WERI-Rb-1 (cell line): Measurements from ENCODE around the gene NSUN6.

Experiments
- DNase-seq: peaks from one replicate; pipeline ENCODE4 v3.0.0-alpha.2; 2020
- H3K27ac ChIP-seq: fragments of 250-450 bp; sonication (Bioruptor Pico); 2 replicates; pipeline ENCODE4 v1.5.1; 2020; ENCODE audit warnings: mild to moderate bottlenecking, moderate library complexity
- H3K27me3 ChIP-seq: fragments of 250-450 bp; sonication (Bioruptor Pico); 2 replicates; pipeline ENCODE4 v1.5.1; 2021; ENCODE audit warnings: mild to moderate bottlenecking, low read depth, moderate library complexity; ENCODE audit not compliant: insufficient read depth, severe bottlenecking
- H3K36me3 ChIP-seq: fragments of 250-450 bp; sonication (Bioruptor Pico); 2 replicates; pipeline ENCODE4 v1.5.1; 2020; ENCODE audit warnings: mild to moderate bottlenecking, moderate library complexity
- H3K4me3 ChIP-seq: 2 replicates; pipeline ENCODE4 v1.5.1; 2011; ENCODE audit warnings: low read depth, mild to moderate bottlenecking, control low read depth, low read length
- H3K9me3 ChIP-seq: fragments of 250-450 bp; sonication (Bioruptor Pico); 2 replicates; pipeline ENCODE4 v1.5.1; 2021; ENCODE audit warnings: mild to moderate bottlenecking, moderate library complexity; ENCODE audit not compliant: severe bottlenecking
- CTCF ChIP-seq: IDR thresholded peaks from 2 replicates; pipeline ENCODE4 v1.5.1; 2011; ENCODE audit warnings: low read depth, mild to moderate bottlenecking, control low read depth, inconsistent platforms, low read length

NSUN6 gene

GRCh38 chr10:18681366-18681765 is 30.0 kb upstream of the NSUN6 start:
- Histone ChIP-seq H3K36me3 (no peaks in the 10 kb centered on the region), H3K27me3 (no peaks in the 10 kb centered on the region), H3K27ac (no peak overlapping the region), H3K9me3 (no peaks in the 10 kb centered on the region), H3K4me3 (no peak overlapping the region)
- DNase-seq, result no peak
- TF ChIP-seq CTCF, result no peak

DNA sequence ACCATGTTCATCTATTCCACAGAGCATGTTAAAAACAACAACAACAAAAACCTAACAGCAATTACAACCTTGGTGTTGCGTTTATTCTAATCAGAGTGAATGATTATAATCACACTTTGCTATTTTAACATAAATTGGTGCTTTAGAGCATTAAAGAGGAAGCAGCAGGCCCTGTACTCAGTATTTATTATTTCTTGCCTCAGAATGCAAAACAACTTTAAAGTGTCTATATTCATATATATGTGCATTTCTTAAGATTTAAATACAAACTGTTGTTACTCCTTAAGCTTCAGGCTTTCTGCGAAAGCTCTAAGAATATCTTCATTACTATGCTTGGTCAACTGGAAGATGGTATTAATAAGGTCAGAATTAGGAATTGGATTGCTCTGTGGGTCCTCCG is 29.4 kb upstream of the NSUN6 start:
- DNase-seq, result no peak
- no peak for TF ChIP-seq CTCF
- Histone ChIP-seq H3K27ac (no peak overlapping the region), H3K4me3 (no peak overlapping the region), H3K36me3 (peaks cover 2% of the 10 kb centered on the region), H3K27me3 (no peaks in the 10 kb centered on the region), H3K9me3 (no peaks in the 10 kb centered on the region)

GRCh38 chr10:18675086-18675801 is 23.9 kb upstream of the NSUN6 start:
- TF ChIP-seq CTCF, result no peak
- Histone ChIP-seq H3K27ac (no peak overlapping the region), H3K36me3 (peaks cover 6% of the 10 kb centered on the region), H3K9me3 (no peaks in the 10 kb centered on the region), H3K27me3 (no peaks in the 10 kb centered on the region), H3K4me3 (no peak overlapping the region)
- DNase-seq, result no peak

DNA sequence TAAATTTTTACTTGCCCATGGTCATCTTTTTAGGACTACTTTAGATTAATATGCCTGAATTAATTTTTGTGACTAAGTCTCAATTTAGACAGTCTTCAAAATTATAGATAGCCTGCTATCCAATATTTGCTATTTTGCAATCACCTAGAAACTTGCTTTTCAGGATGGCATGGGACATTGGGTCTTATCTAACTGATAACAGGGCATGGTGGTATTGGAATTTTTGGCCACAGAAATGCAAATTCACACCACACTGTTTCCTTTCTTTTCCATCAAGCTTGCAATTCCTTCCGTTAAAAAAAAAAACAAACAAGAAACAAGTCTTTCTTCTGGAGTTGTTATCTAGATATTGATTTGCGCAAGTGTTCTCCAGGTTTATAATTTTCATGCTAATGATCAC is 16.6 kb upstream of the NSUN6 start:
- H3K4me3 ChIP-seq, result no peak overlapping the region
- H3K9me3 ChIP-seq, result no peaks in the 10 kb centered on the region
- H3K36me3 ChIP-seq, result peaks cover 5% of the 10 kb centered on the region
- no peak overlapping the region for H3K27ac ChIP-seq
- no peak for TF ChIP-seq CTCF
- no peaks in the 10 kb centered on the region for H3K27me3 ChIP-seq
- DNase-seq, result no peak

DNA sequence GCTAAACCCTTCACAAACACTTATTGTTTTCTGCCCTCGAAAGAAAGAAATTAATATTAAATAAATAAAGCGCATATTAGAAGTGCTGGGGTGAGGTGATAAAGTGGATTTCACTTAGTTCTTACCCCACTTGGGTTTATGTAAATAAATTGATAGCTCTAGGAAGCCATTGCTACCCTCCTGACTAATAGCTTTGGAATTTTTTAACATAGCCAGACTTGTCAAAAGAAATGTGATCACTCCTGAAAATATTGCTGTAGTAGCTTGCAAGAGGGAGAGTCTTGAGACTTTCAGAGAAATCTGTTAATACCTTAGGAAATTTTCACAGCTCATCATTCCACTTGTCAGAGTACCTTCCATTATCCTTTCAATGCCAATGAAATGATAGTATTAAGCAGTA is 15.4 kb upstream of the NSUN6 start:
- H3K27me3 ChIP-seq, result no peaks in the 10 kb centered on the region
- no peak for TF ChIP-seq CTCF
- no peak overlapping the region for H3K4me3 ChIP-seq
- no peak overlapping the region for H3K27ac ChIP-seq
- DNase-seq, result no peak
- H3K36me3 ChIP-seq, result peaks cover 5% of the 10 kb centered on the region
- H3K9me3 ChIP-seq, result no peaks in the 10 kb centered on the region
